K562 (cell line): Measurements from ENCODE around the gene NCOA3. TPM values are rescaled to one million over a fixed set of nuclear protein-coding genes. Genes with fewer than 3 reads are reported as not detected.

Experiments
- ATAC-seq: fragments of 200-7000 bp; cut with Tn5 transposase; 3 replicates; pipeline ENCODE4 v1.9.1; 2020; ENCODE audit warnings: moderate library complexity
- BruUV-seq: library from RNA; stranded (reverse); fragments of 400-500 nt; replicated peaks from 2 replicates; lab custom pipeline; 2021; lab: Mats Ljungman, UMichigan
- CTCF ChIA-PET: fragments of 300-600 bp; formaldehyde crosslinking; extraction: SDS; loops from one replicate; lab custom pipeline; 2021; ENCODE audit warnings: low intra/inter-chr PET ratio; lab: Yijun Ruan, JAX
- POLR2A ChIA-PET: fragments of 300-600, 350-650 bp; sonication (Branson Sonifier 250); formaldehyde crosslinking; extraction: SDS; loops from one replicate; lab custom pipeline; 2021; ENCODE audit warnings: antibody characterized with exemption, inconsistent platforms; lab: Yijun Ruan, JAX
- DNase-seq, 4 experiments: peaks; one replicate each; pipeline versions ENCODE4 v3.0.0 to v3.0.0-alpha.2; 2011 to 2018; ENCODE audit warnings: low spot score in 3 of 4, mixed read lengths in 3 of 4; ENCODE audit errors: extremely low read depth in 1 of 4
- FAIRE-seq: peaks from 2 replicates; lab custom pipeline; 2011; peaks lifted over from hg19 to GRCh38; lab: Jason Lieb, UNC
- H2AFZ ChIP-seq: 2 replicates; pipeline ENCODE4 v1.6.0; 2011; ENCODE audit warnings: low read depth, low read length, control low read depth, inconsistent platforms
- H3K27ac ChIP-seq: fragments of 200-600 bp; 3 replicates; pipeline ENCODE4 v1.8.0; 2011; ENCODE audit warnings: low read depth, mild to moderate bottlenecking, control low read depth, inconsistent platforms, low read length, moderate library complexity, mixed read lengths; ENCODE audit errors: extremely low read depth
- H3K27me3 ChIP-seq, 2 experiments: fragments of 300-600 bp in 1 of 2; 2 replicates in 1 of 2; 3 replicates in 1 of 2; pipeline versions ENCODE4 v1.6.0 to v1.8.0; 2011; ENCODE audit warnings: inconsistent platforms in 2 of 2, low read length in 2 of 2, mild to moderate bottlenecking in 1 of 2, mixed read lengths in 1 of 2, moderate library complexity in 1 of 2; ENCODE audit not compliant: control insufficient read depth in 2 of 2, insufficient read depth in 2 of 2
- H3K36me3 ChIP-seq: fragments of 300-600 bp; 3 replicates; pipeline ENCODE4 v1.8.0; 2011; ENCODE audit warnings: mild to moderate bottlenecking, low read length, inconsistent platforms; ENCODE audit not compliant: control insufficient read depth, insufficient read depth
- H3K4me1 ChIP-seq, 2 experiments: fragments of 200-600 bp in 1 of 2; replicated peaks in 1 of 2; 2 replicates in 1 of 2; 3 replicates in 1 of 2; pipeline versions ENCODE4 v1.5.1 to v1.8.0; 2011; ENCODE audit warnings: inconsistent platforms in 2 of 2, low read length in 2 of 2, mild to moderate bottlenecking in 1 of 2, mixed read lengths in 1 of 2, moderate library complexity in 1 of 2; ENCODE audit not compliant: control insufficient read depth in 2 of 2, insufficient read depth in 2 of 2
- H3K4me2 ChIP-seq: 2 replicates; pipeline ENCODE4 v1.6.1; 2011; ENCODE audit warnings: low read length, control low read depth, inconsistent platforms, mixed read lengths; ENCODE audit not compliant: insufficient read depth
- H3K4me3 ChIP-seq: fragments of 200-600 bp; sonication (generic), shearing (Covaris generic); 2 replicates; pipeline ENCODE4 v1.5.1; 2016; ENCODE audit warnings: control low read depth, inconsistent platforms
- H3K79me2 ChIP-seq: fragments of 200-600 bp; 3 replicates; pipeline ENCODE4 v1.8.0; 2011; ENCODE audit warnings: low read length, inconsistent platforms; ENCODE audit not compliant: control insufficient read depth, insufficient read depth
- H3K9ac ChIP-seq, 2 experiments: 2 replicates each; pipeline versions ENCODE4 v1.6.0 to v1.6.1; 2011; ENCODE audit warnings: low read depth in 2 of 2, low read length in 2 of 2, control low read depth in 1 of 2, inconsistent platforms in 1 of 2, mild to moderate bottlenecking in 1 of 2, mixed read lengths in 1 of 2; ENCODE audit not compliant: insufficient read depth in 1 of 2
- H3K9me1 ChIP-seq: one replicate; pipeline ENCODE4 v1.6.0; 2011; ENCODE audit warnings: inconsistent platforms, mild to moderate bottlenecking, low read length, moderate library complexity; ENCODE audit not compliant: control insufficient read depth, insufficient read depth
- H3K9me3 ChIP-seq: replicated peaks from 2 replicates; pipeline ENCODE4 v1.5.1; 2011; ENCODE audit warnings: low read depth, low read length, inconsistent platforms; ENCODE audit not compliant: control insufficient read depth, insufficient read depth
- H4K20me1 ChIP-seq: replicated peaks from 2 replicates; pipeline ENCODE4 v1.6.1; 2011; ENCODE audit warnings: low read length, inconsistent platforms, mixed read lengths; ENCODE audit not compliant: control insufficient read depth, insufficient read depth
- RFX1 ChIP-seq: fragments of 450-650 bp; IDR thresholded peaks from 2 replicates; pipeline ENCODE4 v1.6.1; 2016; ENCODE audit warnings: mild to moderate bottlenecking, moderate library complexity
- ZNF232 ChIP-seq: sonication (generic); formaldehyde crosslinking; IDR thresholded peaks from 2 replicates; pipeline ENCODE4 v1.8.0; 2022; ENCODE audit warnings: mild to moderate bottlenecking, missing genetic modification reagents
- ZNF583 ChIP-seq: fragments of 250-450 bp; sonication (Bioruptor Pico); IDR thresholded peaks from 2 replicates; pipeline ENCODE4 v1.4.0; 2020
- WGBS: fragments of 100-300 bp; shearing (Covaris generic); methylation state at CpG from one replicate; pipeline ENCODE4 v1.1.6; 2016; ENCODE audit warnings: low coverage, mixed read lengths; ENCODE audit not compliant: insufficient coverage; ENCODE audit errors: missing lambda C conversion rate; 5-methylcytosine and 5-hydroxymethylcytosine counted together
- in situ Hi-C: fragments of 300-500 bp; cut with MboI; formaldehyde crosslinking; loops from 4 replicates; pipeline ENCODE4 v1.15.0; 2018; ENCODE audit warnings: inconsistent platforms, mixed read lengths
- intact Hi-C: fragments of 100-400 bp; cut with micrococcal nuclease; formaldehyde crosslinking; loops from 2 replicates; pipeline ENCODE4 v1.14.2; 2022
- polyA plus RNA-seq, 8 experiments: library from polyadenylated mRNA; depleted of rRNA in 4 of 8; stranded (reverse) in 5 of 8; unstranded in 3 of 8; fragments of >200 nt; fragmentation: Nextera tagmentation in 2 of 8; fragmentation: Illumina TruSeq in 1 of 8; extraction: Ambion mirVana in 2 of 8; extraction: Trizol in 1 of 8; gene quantifications; 2 replicates each; pipeline versions ENCODE4 v1.2.1 to v1.2.3, GENCODE V29; 2011 to 2014; ENCODE audit warnings: inconsistent platforms in 1 of 8, missing spikeins in 1 of 8
- total RNA-seq, 7 experiments: library from RNA; depleted of rRNA in 6 of 7; stranded (reverse); fragments of >200 nt in 6 of 7; fragmentation: Illumina TruSeq in 2 of 7; extraction: Trizol in 2 of 7; gene quantifications; 2 replicates each; pipeline versions ENCODE4 v1.2.1 to v1.2.3, GENCODE V29; 2011 to 2021; ENCODE audit warnings: low replicate concordance in 1 of 7
- TF ChIP-seq, protein P1 (sequence below), 3 experiments: fragments of 200-800 bp in 1 of 3; fragments of 250-450 bp in 1 of 3; fragments of 450-650 bp in 1 of 3; sonication (Bioruptor Pico) in 1 of 3; sonication (Bioruptor generic) in 1 of 3; formaldehyde crosslinking in 1 of 3; IDR thresholded peaks; 2 replicates each; pipeline versions ENCODE4 v1.6.1 to v1.8.0; 2016 to 2022; ENCODE audit warnings: mild to moderate bottlenecking in 2 of 3, missing genetic modification characterization in 2 of 3, missing compliant biosample characterization in 1 of 3, moderate library complexity in 1 of 3
- TF ChIP-seq, protein P2 (sequence below): fragments of 250-450 bp; sonication (Bioruptor Pico); IDR thresholded peaks from 2 replicates; pipeline ENCODE4 v1.5.0; 2020; ENCODE audit warnings: mild to moderate bottlenecking, borderline replicate concordance

The NCOA3 gene
- total and polyA plus RNA-seq, 9 of the 15 experiments (the other 6 are each of a cell fraction or from before 2014, with no cell fraction given) = 3.2 to 24.3 (median 14.4) TPM

DNA sequence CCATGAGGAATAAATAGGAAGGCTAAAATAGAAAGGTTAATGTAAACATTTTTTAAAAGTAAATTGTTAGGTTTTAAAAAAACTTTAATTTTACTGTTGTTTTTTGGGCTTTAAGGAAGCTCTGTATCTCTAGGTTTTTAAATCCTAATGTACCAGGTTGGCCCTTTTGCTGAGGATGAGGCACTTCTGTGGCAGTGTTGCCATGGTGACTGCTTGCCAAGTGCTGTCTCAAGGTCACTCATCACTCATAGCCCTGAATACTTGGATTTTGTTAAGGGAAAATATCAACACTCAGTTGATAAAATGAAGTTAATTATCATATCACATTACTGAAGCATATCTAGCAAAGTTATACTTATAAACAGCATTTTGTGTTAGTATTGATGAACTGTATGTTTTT lies 50.2 kb downstream of the NCOA3 start:
- H3K9me3 ChIP-seq = no peaks in the 10 kb centered on the region
- ChIA-PET CTCF (no interaction called here), POLR2A (interaction anchor here (0.6 kb wide), 1 partner anchor 43 kb away, joined by 3 read pairs; no protein-coding TSS in a partner anchor)
- H4K20me1 ChIP-seq = peaks cover 3% of the 10 kb centered on the region; the same call in 1 of the 2 replicates
- no peak for DNase-seq
- H3K27me3 ChIP-seq = no peaks in the 10 kb centered on the region
- H3K36me3 ChIP-seq = no peaks in the 10 kb centered on the region
- no peak for ATAC-seq
- no peak overlapping the region for H2AFZ ChIP-seq
- intact Hi-C loops = no loop called here
- no peaks in the 10 kb centered on the region for H3K4me1 ChIP-seq
- no peak overlapping the region for H3K4me2 ChIP-seq
- BruUV-seq = no TSS peak
- peak; percentile 80 for TF ChIP-seq RFX1
- no peak for TF ChIP-seq ZNF583 (CRISPR knock-in tag)
- in situ Hi-C loops = no loop called here
- no peak overlapping the region for H3K27ac ChIP-seq
- no peaks in the 10 kb centered on the region for H3K9me1 ChIP-seq
- peaks cover 46% of the 10 kb centered on the region for H3K79me2 ChIP-seq
- no peak for FAIRE-seq
- no peak overlapping the region for H3K4me3 ChIP-seq
- H3K9ac ChIP-seq = no peak overlapping the region

DNA sequence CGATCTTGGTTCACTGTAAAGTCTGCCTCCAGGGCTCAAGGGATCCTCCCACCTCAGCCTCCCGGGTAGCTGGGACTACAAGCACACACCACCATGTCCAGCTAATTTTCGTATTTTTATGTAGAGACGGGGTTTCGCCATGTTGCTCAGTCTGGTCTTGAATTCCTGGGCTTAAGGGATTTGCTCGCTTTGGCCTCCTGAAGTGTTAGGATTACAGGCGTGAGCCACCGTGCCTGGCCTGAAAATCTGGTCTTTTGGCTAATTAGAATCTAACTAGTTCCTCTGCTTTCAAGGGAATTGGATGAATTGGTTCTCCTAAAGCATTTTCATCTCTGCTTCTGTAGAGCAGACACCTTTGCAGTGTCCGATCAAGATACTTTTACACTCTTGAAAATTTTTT lies 51.3 kb downstream of the NCOA3 start:
- no peak overlapping the region for H3K27ac ChIP-seq
- ChIA-PET CTCF (no interaction called here), POLR2A (no interaction called here)
- no peaks in the 10 kb centered on the region for H3K4me1 ChIP-seq
- 91% methylated on average over 8 of the region's 9 CpGs for WGBS
- H3K79me2 ChIP-seq = peaks cover 47% of the 10 kb centered on the region
- in situ Hi-C loops (no loop called here), intact Hi-C loops (no loop called here)
- DNase-seq (no peak), ATAC-seq (no peak), FAIRE-seq (no peak)
- no peaks in the 10 kb centered on the region for H3K27me3 ChIP-seq
- H3K9me3 ChIP-seq = no peaks in the 10 kb centered on the region
- no peaks in the 10 kb centered on the region for H3K9me1 ChIP-seq
- H2AFZ ChIP-seq = no peak overlapping the region
- TF ChIP-seq ZNF232 (CRISPR knock-in tag) = no peak
- TF ChIP-seq, protein P1, sequence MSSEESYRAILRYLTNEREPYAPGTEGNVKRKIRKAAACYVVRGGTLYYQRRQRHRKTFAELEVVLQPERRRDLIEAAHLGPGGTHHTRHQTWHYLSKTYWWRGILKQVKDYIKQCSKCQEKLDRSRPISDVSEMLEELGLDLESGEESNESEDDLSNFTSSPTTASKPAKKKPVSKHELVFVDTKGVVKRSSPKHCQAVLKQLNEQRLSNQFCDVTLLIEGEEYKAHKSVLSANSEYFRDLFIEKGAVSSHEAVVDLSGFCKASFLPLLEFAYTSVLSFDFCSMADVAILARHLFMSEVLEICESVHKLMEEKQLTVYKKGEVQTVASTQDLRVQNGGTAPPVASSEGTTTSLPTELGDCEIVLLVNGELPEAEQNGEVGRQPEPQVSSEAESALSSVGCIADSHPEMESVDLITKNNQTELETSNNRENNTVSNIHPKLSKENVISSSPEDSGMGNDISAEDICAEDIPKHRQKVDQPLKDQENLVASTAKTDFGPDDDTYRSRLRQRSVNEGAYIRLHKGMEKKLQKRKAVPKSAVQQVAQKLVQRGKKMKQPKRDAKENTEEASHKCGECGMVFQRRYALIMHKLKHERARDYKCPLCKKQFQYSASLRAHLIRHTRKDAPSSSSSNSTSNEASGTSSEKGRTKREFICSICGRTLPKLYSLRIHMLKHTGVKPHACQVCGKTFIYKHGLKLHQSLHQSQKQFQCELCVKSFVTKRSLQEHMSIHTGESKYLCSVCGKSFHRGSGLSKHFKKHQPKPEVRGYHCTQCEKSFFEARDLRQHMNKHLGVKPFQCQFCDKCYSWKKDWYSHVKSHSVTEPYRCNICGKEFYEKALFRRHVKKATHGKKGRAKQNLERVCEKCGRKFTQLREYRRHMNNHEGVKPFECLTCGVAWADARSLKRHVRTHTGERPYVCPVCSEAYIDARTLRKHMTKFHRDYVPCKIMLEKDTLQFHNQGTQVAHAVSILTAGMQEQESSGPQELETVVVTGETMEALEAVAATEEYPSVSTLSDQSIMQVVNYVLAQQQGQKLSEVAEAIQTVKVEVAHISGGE (CRISPR knock-in tag; IDR thresholded peaks at IDR 0.05) = peak in 1 of 3 experiments; percentile 87; a peak in 2 of 6 replicates
- TF ChIP-seq, protein P2, sequence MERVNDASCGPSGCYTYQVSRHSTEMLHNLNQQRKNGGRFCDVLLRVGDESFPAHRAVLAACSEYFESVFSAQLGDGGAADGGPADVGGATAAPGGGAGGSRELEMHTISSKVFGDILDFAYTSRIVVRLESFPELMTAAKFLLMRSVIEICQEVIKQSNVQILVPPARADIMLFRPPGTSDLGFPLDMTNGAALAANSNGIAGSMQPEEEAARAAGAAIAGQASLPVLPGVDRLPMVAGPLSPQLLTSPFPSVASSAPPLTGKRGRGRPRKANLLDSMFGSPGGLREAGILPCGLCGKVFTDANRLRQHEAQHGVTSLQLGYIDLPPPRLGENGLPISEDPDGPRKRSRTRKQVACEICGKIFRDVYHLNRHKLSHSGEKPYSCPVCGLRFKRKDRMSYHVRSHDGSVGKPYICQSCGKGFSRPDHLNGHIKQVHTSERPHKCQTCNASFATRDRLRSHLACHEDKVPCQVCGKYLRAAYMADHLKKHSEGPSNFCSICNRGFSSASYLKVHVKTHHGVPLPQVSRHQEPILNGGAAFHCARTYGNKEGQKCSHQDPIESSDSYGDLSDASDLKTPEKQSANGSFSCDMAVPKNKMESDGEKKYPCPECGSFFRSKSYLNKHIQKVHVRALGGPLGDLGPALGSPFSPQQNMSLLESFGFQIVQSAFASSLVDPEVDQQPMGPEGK (CRISPR knock-in tag) = no peak
- H3K9ac ChIP-seq = no peak overlapping the region
- no TSS peak for BruUV-seq
- peaks cover 3% of the 10 kb centered on the region; the same call in 1 of the 2 replicates for H4K20me1 ChIP-seq
- H3K36me3 ChIP-seq = no peaks in the 10 kb centered on the region
- H3K4me3 ChIP-seq = no peak overlapping the region
- H3K4me2 ChIP-seq = no peak overlapping the region
